GM18858 (cell line): ENCODE measurements around the gene RFX8.
"Not testable (repeated sequence)": the region's sequence is repeated elsewhere in the genome, so short reads cannot be mapped to it uniquely, and the experiment has no call there.

Source experiments
- ATAC-seq: cut with Tn5 transposase; IDR thresholded peaks from one replicate; pipeline ENCODE4 v1.9.1; 2021; ENCODE audit not compliant: unreplicated experiment

RFX8 gene

GRCh38 chr2:101354420-101355311 is 120.2 kb downstream of the RFX8 start:
- no peak for ATAC-seq

- not testable (repeated sequence) for ATAC-seq
These were observed 122.3 kb downstream of the RFX8 start for GRCh38 chr2:101352631-101353030.

GRCh38 chr2:101351207-101351606 is 123.7 kb downstream of the RFX8 start:
- no peak for ATAC-seq

- ATAC-seq = no peak
These were observed 124.8 kb downstream of the RFX8 start for GRCh38 chr2:101349893-101350662.

GRCh38 chr2:101348883-101349282 is 126.0 kb downstream of the RFX8 start:
- no peak for ATAC-seq
